Inflammatory macrophage treated with lipopolysaccharide for 1 hour (primary cell): ENCODE data around the gene ADK.
"Not testable (repeated sequence)": the region's sequence is repeated elsewhere in the genome, so short reads cannot be mapped to it uniquely, and the experiment has no call there.

ENCODE experiments used
- DNase-seq, 2 donors: peaks; one replicate each; pipeline ENCODE4 v3.0.0-alpha.2; 2020 to 2022

Gene ADK

GRCh38 chr10:74433595-74433956 is 282.6 kb downstream of the ADK start:
- no peak for DNase-seq

GRCh38 chr10:74433993-74434392 is 283.0 kb downstream of the ADK start:
- no peak for DNase-seq

DNA sequence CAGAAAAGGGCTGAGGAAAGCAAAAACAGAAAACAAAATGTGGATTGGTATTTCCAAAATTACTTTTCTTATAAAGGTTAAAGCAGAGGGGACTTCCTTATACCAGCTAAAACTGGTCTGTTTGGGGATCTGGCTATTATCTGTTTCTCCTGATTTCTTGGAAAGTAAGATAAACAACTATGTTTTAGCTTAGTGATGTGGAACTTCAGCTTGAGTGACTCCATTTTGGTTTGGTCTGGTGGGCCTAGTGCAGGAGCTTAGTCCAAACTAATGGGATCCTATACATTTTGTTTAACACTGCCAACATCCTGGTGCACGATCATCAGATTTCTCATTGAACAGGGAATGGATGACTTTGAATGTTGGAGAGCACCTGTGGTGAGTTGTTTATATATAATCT is 283.5 kb downstream of the ADK start:
- no peak for DNase-seq

GRCh38 chr10:74436523-74437170 is 285.6 kb downstream of the ADK start:
- no peak for DNase-seq

DNA sequence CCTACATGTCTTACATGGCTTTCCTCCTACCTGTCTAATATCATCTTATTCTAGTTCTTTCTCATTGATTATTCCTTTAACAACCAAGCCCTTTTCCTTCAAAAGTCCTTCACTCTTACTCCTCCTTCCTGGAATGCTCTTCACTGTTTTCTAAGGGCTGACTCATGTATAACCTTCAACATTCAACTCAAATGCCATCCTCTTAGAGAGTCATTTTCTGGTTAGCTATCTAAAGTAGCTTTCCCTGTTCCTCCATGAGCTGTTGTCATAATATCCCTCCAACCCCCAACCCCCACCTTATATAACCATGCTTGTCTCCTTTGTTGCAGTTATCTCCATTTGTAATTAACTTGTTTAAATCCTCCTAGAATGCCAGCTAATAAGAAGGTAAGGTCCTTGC is 286.8 kb downstream of the ADK start:
- DNase-seq: no peak

- DNase-seq: no peak
Measured at GRCh38 chr10:74439213-74439612, 288.2 kb downstream of the ADK start.

- no peak for DNase-seq
Measured at GRCh38 chr10:74445493-74445892, 294.5 kb downstream of the ADK start.

GRCh38 chr10:74450602-74451001 is 299.6 kb downstream of the ADK start:
- no peak for DNase-seq

DNA sequence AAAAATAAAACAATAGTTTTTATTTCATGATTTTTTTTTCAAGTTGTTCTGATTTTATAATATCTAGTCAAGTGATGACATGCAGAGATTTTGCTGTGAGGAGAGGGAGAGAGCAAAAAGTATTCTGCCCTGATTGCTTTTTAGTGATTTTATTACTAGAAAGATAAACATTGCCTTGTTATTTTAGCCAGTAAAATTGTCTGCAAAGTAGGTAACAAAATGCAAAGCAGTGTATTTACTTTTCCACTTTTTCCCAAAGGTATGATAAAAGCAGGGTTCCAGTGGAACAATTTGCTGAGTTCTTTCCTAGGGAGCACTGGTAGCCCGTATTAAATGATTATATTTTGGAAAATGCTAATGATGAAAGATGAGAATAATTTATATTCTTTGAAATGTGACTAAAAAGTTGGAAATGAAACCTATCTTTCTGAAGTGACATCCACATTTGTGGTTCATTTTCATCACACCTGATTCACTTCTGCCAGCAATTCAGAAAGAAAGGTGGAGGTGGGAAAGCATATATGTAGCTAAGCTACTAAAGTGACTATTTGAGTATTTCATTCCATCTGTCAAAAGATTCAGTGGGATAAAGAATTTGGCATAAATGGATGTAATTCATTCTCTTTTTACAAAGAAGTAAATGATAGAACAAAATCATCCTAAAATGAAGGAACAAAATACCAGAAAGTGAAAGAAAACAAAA is 300.3 kb downstream of the ADK start:
- DNase-seq: no peak

DNA sequence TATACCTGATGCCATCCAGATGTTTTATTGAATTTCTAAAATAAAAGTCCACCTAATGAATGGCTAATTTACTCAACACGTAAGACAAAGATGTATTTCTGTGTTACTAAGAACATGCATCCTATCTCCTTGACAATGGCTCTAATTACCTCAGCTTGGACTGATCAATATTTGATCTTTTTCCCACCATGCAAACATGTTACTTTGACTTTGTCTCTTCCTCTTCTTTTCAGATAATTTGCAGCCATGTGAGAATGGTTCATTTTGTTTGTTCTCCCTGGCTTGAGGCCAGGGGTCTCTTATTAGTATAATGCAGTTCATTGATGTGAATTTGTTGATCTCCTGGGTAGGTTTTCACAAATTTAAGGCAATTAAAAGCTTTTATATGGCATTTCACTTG is 302.1 kb downstream of the ADK start:
- DNase-seq: no peak

DNA sequence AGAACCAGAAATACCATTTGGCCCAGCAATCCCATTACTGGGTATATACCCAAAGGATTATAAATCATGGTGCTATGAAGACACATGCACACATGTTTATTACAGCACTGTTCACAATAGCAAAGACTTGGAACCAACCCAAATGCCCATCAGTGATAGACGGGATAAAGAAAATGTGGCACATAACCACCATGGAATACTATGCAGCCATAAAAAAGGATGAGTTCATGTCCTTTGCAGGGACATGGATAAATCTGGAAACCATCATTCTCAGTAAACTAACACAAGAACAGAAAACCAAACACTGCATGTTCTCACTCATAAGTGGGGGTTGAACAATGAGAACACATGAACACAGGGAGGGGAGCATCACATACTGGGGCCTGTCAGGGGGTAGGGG is 306.5 kb downstream of the ADK start:
- DNase-seq: not testable (repeated sequence)

DNA sequence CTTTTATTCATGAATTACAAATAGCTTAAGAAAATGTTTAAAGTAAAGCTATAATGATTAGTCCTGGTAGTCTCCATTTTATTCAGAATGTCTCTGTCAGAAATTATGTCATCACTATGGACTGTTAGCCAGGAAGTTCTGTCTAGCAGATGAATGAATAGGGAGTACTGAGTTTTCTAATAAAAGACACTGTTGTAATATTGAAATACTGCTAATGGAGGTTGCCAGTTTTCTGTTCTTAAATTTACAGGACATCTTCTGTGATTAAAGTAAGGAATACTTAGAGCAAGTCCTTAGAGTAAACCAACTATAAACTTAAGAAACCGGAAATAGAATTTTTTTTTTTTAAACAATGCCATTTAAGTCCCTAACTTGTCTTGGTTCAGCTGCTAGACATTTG is 309.8 kb downstream of the ADK start:
- DNase-seq: no peak

DNA sequence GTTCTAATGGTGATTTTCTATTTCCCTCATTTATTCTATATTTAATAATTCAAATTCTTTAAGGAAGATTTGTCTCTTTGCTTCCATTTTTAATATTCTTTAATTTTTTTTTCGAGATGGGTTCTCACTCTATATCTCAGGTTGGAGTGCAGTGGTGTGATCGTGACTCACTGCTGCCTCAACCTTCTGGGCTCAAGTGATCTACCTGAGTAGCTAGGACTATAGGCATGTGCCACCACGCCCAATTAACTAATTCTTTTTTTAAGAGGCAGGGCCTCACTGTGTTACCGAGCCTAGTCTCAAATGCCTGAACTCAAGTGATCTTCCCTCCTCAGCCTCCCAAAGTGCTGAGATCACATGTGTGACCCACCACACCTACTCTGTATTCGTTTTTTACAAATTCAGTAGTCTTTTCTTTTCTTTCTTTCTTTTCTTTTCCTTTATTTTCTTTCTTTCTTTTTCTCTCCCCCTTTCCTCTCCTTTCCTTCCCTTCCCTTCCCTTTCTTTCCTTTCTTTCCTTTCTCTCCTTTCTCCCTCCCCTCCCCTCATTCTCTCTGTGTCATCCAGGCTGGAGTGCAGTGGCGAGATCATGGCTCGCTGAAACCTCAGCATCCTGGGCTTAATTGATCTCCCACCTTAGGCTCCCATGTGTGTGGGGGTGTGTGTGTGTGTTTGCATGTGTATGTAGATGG is 323.1 kb downstream of the ADK start:
- no peak for DNase-seq

GRCh38 chr10:74476162-74476706 is 325.2 kb downstream of the ADK start:
- DNase-seq: not testable (repeated sequence)

DNA sequence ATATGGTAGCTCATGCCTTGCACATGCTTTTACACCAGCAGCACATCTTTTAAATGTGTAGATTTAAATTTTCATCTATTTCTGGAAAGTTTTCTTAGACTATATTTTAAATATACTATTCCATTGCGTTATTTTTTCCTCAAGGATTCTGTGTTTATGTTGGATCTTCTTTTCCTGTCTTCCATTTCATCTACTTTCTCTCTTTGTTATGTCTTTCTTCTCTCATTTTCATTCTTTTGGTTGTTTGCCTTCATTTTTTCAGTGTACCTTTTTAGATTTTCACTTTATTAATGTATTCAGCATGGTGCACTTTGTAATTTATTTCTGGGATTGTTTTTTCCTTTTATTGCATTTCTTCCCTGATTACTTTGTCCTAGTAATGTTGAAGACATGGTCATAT is 329.8 kb downstream of the ADK start:
- DNase-seq: no peak

GRCh38 chr10:74483356-74483755 is 332.3 kb downstream of the ADK start:
- DNase-seq: peak; percentile 34 to 62

GRCh38 chr10:74485283-74485682 is 334.3 kb downstream of the ADK start:
- DNase-seq: no peak

DNA sequence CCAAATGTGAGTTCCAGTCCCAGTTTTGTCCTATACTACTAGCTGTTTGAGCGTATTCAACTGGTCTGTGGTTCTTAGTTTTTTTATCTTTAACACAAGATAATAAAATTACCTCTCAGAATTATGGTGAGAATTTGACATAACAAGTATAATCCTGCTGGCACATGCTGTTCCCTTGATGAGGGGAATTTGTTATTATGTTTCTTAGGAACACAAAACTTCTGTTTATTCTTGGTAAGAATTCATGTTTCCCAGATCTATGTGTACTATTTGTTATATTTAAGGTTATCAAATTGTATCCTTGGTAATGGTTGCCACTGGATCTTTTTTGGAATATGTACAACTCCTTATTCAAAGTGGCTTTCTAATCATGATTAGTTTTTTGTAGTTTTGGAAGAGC is 335.6 kb downstream of the ADK start:
- DNase-seq: no peak

GRCh38 chr10:74488907-74489306 is 337.9 kb downstream of the ADK start:
- no peak for DNase-seq

DNA sequence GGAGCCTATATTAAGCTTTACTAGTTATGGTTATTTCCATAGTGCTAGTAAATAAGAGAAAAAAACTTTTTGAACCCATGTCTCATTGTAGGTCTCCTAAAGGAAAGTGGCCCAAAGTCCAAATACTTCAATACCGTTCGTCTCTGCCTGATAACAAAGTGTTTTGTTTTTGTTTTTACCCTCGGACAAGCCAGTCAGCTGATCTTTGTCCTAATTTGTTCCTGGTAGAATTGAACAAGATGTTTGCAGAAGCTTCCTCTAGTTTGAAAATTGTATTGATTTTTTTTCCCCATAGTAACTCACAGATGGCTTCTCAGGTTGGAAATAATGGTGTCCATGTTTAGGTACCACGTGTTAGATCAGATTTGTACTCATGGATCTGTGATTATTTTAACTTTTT is 339.5 kb downstream of the ADK start:
- no peak for DNase-seq

GRCh38 chr10:74491014-74491413 is 340.0 kb downstream of the ADK start:
- no peak for DNase-seq

DNA sequence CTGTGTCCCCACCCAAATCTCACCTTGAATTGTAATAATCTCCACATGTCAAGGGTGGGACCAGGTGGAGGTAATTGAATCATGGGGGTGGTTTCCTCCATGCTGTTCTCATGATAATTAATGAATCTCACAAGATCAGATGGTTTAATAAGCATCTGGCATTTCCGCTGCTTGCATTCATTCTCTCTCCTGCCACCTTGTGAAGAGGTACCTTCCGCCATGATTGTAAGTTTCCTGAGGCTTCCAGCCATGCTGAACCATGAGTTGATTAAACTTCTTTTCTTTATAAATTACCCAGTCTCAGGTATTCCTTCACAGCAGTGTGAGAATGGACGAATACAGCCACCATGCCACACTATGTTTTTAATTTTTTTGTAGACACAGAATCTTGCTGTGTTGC is 345.3 kb downstream of the ADK start:
- not testable (repeated sequence) for DNase-seq

- DNase-seq: not testable (repeated sequence)
Measured at GRCh38 chr10:74498664-74499063, 347.6 kb downstream of the ADK start.
